MM.1S (cell line): ENCODE results near the gene UPP2.

Experiments used
- DNase-seq: peaks from one replicate; pipeline ENCODE4 v3.0.0-alpha.2; 2015
- H2AFZ ChIP-seq: fragments of 300-600 bp; sonication (generic); 2 replicates; pipeline ENCODE4 v1.6.0; 2016; ENCODE audit warnings: antibody characterized with exemption, low read length
- H3F3A ChIP-seq: fragments of 300-600 bp; sonication (generic); 2 replicates; pipeline ENCODE4 v1.6.1; 2016; ENCODE audit warnings: mild to moderate bottlenecking, antibody characterized with exemption, low read length, moderate library complexity, mixed read lengths; ENCODE audit not compliant: insufficient read depth
- H3K27ac ChIP-seq: fragments of 300-600 bp; sonication (generic); 2 replicates; pipeline ENCODE4 v1.5.1; 2016; ENCODE audit warnings: mild to moderate bottlenecking, low read length
- H3K27me3 ChIP-seq: fragments of 300-600 bp; sonication (generic); replicated peaks from 2 replicates; pipeline ENCODE4 v1.6.0; 2016; ENCODE audit warnings: low read length; ENCODE audit not compliant: insufficient read depth
- H3K36me3 ChIP-seq: fragments of 300-600 bp; sonication (generic); replicated peaks from 2 replicates; pipeline ENCODE4 v1.6.1; 2016; ENCODE audit warnings: mild to moderate bottlenecking, low read length, mixed read lengths; ENCODE audit not compliant: insufficient read depth
- H3K4me1 ChIP-seq: fragments of 300-600 bp; sonication (generic); 2 replicates; pipeline ENCODE4 v1.6.1; 2016; ENCODE audit warnings: low read length, mixed read lengths
- H3K4me2 ChIP-seq: fragments of 300-600 bp; sonication (generic); 2 replicates; pipeline ENCODE4 v1.6.0; 2016; ENCODE audit warnings: low read depth, low read length
- H3K4me3 ChIP-seq: fragments of 300-600 bp; sonication (generic); 2 replicates; pipeline ENCODE4 v1.5.1; 2016; ENCODE audit warnings: low read length, mixed read lengths
- H3K79me2 ChIP-seq: fragments of 300-600 bp; sonication (generic); 2 replicates; pipeline ENCODE4 v1.6.1; 2016; ENCODE audit warnings: mixed run types, low read length, mixed read lengths
- H3K9ac ChIP-seq: fragments of 300-600 bp; sonication (generic); 2 replicates; pipeline ENCODE4 v1.6.1; 2016; ENCODE audit warnings: low read length, mixed read lengths
- H3K9me2 ChIP-seq: fragments of 300-600 bp; sonication (generic); replicated peaks from 2 replicates; pipeline ENCODE4 v1.6.1; 2016; ENCODE audit warnings: mild to moderate bottlenecking, low read length, mixed read lengths; ENCODE audit not compliant: insufficient read depth
- H3K9me3 ChIP-seq: fragments of 300-600 bp; sonication (generic); replicated peaks from 2 replicates; pipeline ENCODE4 v1.6.1; 2016; ENCODE audit warnings: mild to moderate bottlenecking, low read length, mixed read lengths; ENCODE audit not compliant: insufficient read depth
- H4K20me1 ChIP-seq: fragments of 300-600 bp; sonication (generic); 2 replicates; pipeline ENCODE4 v1.6.1; 2016; ENCODE audit warnings: mild to moderate bottlenecking, low read length, moderate library complexity, mixed read lengths; ENCODE audit not compliant: insufficient read depth
- EZH2 ChIP-seq: fragments of 300-600 bp; sonication (generic); optimal IDR thresholded peaks from 2 replicates; pipeline ENCODE3; 2017; ENCODE audit warnings: low read depth, mild to moderate bottlenecking, antibody characterized with exemption, low read length, mixed read lengths
- EZH2phosphoT487 ChIP-seq: fragments of 300-600 bp; sonication (generic); IDR thresholded peaks from 2 replicates; pipeline ENCODE4 v1.6.1; 2018; ENCODE audit warnings: antibody characterized with exemption, low read length
- TF ChIP-seq, protein P1 (sequence below): fragments of 300-600 bp; sonication (generic); IDR thresholded peaks from 2 replicates; pipeline ENCODE4 v1.5.1; 2016; ENCODE audit warnings: antibody characterized with exemption, low read length, mixed read lengths

UPP2 gene

DNA sequence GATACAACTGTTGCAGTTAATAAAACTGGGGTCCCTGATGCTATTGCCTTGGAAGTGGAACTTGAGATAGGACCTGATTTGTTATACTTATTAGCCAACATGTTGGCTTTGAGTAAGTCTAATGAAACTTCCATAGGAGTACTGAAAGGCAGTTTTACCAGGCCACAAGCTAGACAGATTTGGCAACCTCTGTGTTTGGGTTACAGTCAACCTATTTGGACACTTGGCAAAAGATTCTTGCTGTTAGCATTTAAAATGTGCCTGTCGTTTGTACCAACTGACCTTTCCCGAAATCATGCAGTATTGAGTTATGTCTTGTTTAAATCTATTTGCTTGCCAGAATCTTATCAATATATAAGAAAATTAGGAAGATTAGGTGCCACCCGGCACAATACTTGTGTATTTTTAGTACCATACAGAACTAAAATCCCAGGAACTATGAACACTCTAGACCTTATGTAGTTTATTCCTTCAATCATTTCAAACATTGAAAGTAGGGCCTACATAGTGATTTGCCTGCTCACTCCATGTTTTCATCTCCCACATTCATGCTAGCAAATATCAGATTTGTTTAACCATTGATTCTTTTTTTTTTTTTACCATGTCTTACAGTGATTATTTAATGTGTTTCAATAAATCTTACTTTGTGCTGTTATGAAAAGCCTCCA lies 35.5 kb upstream of the UPP2 start:
- no peaks in the 10 kb centered on the region for H3K79me2 ChIP-seq
- no peaks in the 10 kb centered on the region for H3F3A ChIP-seq
- DNase-seq = no peak
- no peak overlapping the region for H3K27ac ChIP-seq
- no peaks in the 10 kb centered on the region for H3K9me3 ChIP-seq
- no peaks in the 10 kb centered on the region for H3K9me2 ChIP-seq
- H3K4me2 ChIP-seq = no peak overlapping the region
- H3K36me3 ChIP-seq = no peaks in the 10 kb centered on the region
- no peak overlapping the region for H2AFZ ChIP-seq
- no peaks in the 10 kb centered on the region for H4K20me1 ChIP-seq
- H3K9ac ChIP-seq = no peak overlapping the region
- no peaks in the 10 kb centered on the region for H3K27me3 ChIP-seq
- no peaks in the 10 kb centered on the region for H3K4me1 ChIP-seq
- TF ChIP-seq EZH2 (no peak), EZH2phosphoT487 (no peak)
- TF ChIP-seq, protein P1, sequence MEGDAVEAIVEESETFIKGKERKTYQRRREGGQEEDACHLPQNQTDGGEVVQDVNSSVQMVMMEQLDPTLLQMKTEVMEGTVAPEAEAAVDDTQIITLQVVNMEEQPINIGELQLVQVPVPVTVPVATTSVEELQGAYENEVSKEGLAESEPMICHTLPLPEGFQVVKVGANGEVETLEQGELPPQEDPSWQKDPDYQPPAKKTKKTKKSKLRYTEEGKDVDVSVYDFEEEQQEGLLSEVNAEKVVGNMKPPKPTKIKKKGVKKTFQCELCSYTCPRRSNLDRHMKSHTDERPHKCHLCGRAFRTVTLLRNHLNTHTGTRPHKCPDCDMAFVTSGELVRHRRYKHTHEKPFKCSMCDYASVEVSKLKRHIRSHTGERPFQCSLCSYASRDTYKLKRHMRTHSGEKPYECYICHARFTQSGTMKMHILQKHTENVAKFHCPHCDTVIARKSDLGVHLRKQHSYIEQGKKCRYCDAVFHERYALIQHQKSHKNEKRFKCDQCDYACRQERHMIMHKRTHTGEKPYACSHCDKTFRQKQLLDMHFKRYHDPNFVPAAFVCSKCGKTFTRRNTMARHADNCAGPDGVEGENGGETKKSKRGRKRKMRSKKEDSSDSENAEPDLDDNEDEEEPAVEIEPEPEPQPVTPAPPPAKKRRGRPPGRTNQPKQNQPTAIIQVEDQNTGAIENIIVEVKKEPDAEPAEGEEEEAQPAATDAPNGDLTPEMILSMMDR = no peak
- H3K4me3 ChIP-seq = no peak overlapping the region

GRCh38 chr2:158071018-158071417 lies 30.7 kb upstream of the UPP2 start:
- H3K36me3 ChIP-seq = no peaks in the 10 kb centered on the region
- H3K27me3 ChIP-seq = no peaks in the 10 kb centered on the region
- no peak overlapping the region for H3K4me3 ChIP-seq
- no peak overlapping the region for H3K27ac ChIP-seq
- H4K20me1 ChIP-seq = no peaks in the 10 kb centered on the region
- H3K4me1 ChIP-seq = no peaks in the 10 kb centered on the region
- H3K9me2 ChIP-seq = no peaks in the 10 kb centered on the region
- no peaks in the 10 kb centered on the region for H3K79me2 ChIP-seq
- H2AFZ ChIP-seq = no peak overlapping the region
- H3K9ac ChIP-seq = no peak overlapping the region
- H3F3A ChIP-seq = no peaks in the 10 kb centered on the region
- no peaks in the 10 kb centered on the region for H3K9me3 ChIP-seq
- TF ChIP-seq, protein P1 = no peak
- TF ChIP-seq EZH2phosphoT487 = no peak
- TF ChIP-seq EZH2 = no peak
- H3K4me2 ChIP-seq = no peak overlapping the region
- no peak for DNase-seq

DNA sequence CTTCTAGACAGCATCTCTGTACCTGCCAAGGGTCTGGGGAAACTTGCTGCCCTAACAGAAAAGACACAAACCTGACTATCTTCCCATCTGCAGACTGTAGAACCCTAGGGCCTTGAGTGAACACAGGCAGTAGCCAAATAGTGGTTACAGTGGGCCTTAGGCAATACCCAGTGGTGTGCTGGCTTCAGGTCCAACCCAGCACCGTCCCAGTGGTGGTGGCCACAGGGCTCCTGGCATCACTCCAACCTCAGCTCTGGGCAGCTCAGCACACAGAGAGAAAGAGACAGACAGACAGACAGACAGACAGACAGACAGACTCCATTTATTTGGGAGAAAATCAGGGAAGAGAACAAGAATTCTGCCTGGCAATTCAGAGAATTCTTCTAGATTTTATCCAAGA lies 29.3 kb upstream of the UPP2 start:
- no peak overlapping the region for H3K4me3 ChIP-seq
- no peak overlapping the region for H2AFZ ChIP-seq
- H3K4me2 ChIP-seq = no peak overlapping the region
- DNase-seq = no peak
- no peak overlapping the region for H3K27ac ChIP-seq
- H3K9me2 ChIP-seq = no peaks in the 10 kb centered on the region
- H3K4me1 ChIP-seq = no peaks in the 10 kb centered on the region
- no peaks in the 10 kb centered on the region for H3F3A ChIP-seq
- H3K27me3 ChIP-seq = no peaks in the 10 kb centered on the region
- no peaks in the 10 kb centered on the region for H3K36me3 ChIP-seq
- TF ChIP-seq, protein P1 = no peak
- TF ChIP-seq EZH2 (no peak), EZH2phosphoT487 (no peak)
- no peaks in the 10 kb centered on the region for H4K20me1 ChIP-seq
- H3K9me3 ChIP-seq = no peaks in the 10 kb centered on the region
- no peaks in the 10 kb centered on the region for H3K79me2 ChIP-seq
- no peak overlapping the region for H3K9ac ChIP-seq
